K562 (cell line): ENCODE data around the gene CPTP. TPM values are rescaled to one million over a fixed set of nuclear protein-coding genes. Genes with fewer than 3 reads are reported as not detected.

Source experiments
- LARP7 ChIP-seq: fragments of 450-650 bp; IDR thresholded peaks from 2 replicates; pipeline ENCODE4 v1.6.1; 2016
- RAD21 ChIP-seq, 2 experiments: fragments of 250-450 bp in 1 of 2; fragments of 450-650 bp in 1 of 2; sonication (Bioruptor Pico) in 1 of 2; formaldehyde crosslinking in 1 of 2; IDR thresholded peaks in 1 of 2; conservative IDR thresholded peaks in 1 of 2; 2 replicates each; pipeline versions ENCODE4 v1.4.0 to v1.8.0; 2020 to 2022; ENCODE audit warnings: mild to moderate bottlenecking in 2 of 2, moderate library complexity in 1 of 2
- RB1 ChIP-seq: fragments of 450-650 bp; IDR thresholded peaks from 2 replicates; pipeline ENCODE4 v1.6.1; 2017; ENCODE audit warnings: low read depth, mild to moderate bottlenecking
- polyA plus RNA-seq, 8 experiments: library from polyadenylated mRNA; depleted of rRNA in 4 of 8; stranded (reverse) in 5 of 8; unstranded in 3 of 8; fragments of >200 nt; fragmentation: Nextera tagmentation in 2 of 8; fragmentation: Illumina TruSeq in 1 of 8; extraction: Ambion mirVana in 2 of 8; extraction: Trizol in 1 of 8; gene quantifications; 2 replicates each; pipeline versions ENCODE4 v1.2.1 to v1.2.3, GENCODE V29; 2011 to 2014; ENCODE audit warnings: inconsistent platforms in 1 of 8, missing spikeins in 1 of 8
- total RNA-seq, 7 experiments: library from RNA; depleted of rRNA in 6 of 7; stranded (reverse); fragments of >200 nt in 6 of 7; fragmentation: Illumina TruSeq in 2 of 7; extraction: Trizol in 2 of 7; gene quantifications; 2 replicates each; pipeline versions ENCODE4 v1.2.1 to v1.2.3, GENCODE V29; 2011 to 2021; ENCODE audit warnings: low replicate concordance in 1 of 7
- TF ChIP-seq, protein P1 (sequence below), 2 experiments: fragments of 450-650 bp; formaldehyde crosslinking in 1 of 2; IDR thresholded peaks; 2 replicates each; pipeline versions ENCODE4 v1.4.0 to v1.6.1; 2014 to 2020; ENCODE audit warnings: mild to moderate bottlenecking in 2 of 2, borderline replicate concordance in 1 of 2, low read depth in 1 of 2
- TF ChIP-seq, protein P2 (sequence below): sonication (generic); formaldehyde crosslinking; IDR thresholded peaks from 2 replicates; pipeline ENCODE4 v1.8.0; 2022; ENCODE audit warnings: mild to moderate bottlenecking, missing genetic modification reagents
- TF ChIP-seq, protein P3 (sequence below): sonication (generic); formaldehyde crosslinking; IDR thresholded peaks from 2 replicates; pipeline ENCODE4 v1.8.0; 2022; ENCODE audit warnings: missing genetic modification reagents, mild to moderate bottlenecking, moderate library complexity, borderline replicate concordance
- TF ChIP-seq, protein P4 (sequence below): IDR thresholded peaks from 3 replicates; pipeline ENCODE4 v1.6.1; 2011; ENCODE audit warnings: borderline replicate concordance, mild to moderate bottlenecking, moderate library complexity; ENCODE audit not compliant: insufficient read length; ENCODE audit errors: extremely low read depth

The CPTP gene
- total and polyA plus RNA-seq, 9 of the 15 experiments (the other 6 are each of a cell fraction or from before 2014, with no cell fraction given) = 0.11 to 25.8 (median 3.5) TPM

DNA sequence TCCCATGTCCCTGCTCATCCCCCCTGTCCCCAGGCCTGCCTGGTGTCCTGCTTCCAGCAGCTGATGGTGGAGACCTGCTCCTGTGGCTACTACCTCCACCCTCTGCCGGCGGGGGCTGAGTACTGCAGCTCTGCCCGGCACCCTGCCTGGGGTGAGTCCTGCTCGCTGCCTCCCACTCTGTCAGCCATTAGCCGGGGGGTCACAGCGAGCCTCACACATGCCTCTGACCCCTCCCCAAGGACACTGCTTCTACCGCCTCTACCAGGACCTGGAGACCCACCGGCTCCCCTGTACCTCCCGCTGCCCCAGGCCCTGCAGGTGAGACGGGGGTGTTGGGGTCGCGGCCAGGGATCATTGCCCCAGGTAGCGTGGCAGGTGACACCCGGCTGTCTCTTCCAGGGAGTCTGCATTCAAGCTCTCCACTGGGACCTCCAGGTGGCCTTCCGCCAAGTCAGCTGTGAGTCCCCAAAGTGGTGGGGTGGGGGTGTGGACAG lies 34.3 kb upstream of the CPTP start (continued):
- TF ChIP-seq, protein P1, sequence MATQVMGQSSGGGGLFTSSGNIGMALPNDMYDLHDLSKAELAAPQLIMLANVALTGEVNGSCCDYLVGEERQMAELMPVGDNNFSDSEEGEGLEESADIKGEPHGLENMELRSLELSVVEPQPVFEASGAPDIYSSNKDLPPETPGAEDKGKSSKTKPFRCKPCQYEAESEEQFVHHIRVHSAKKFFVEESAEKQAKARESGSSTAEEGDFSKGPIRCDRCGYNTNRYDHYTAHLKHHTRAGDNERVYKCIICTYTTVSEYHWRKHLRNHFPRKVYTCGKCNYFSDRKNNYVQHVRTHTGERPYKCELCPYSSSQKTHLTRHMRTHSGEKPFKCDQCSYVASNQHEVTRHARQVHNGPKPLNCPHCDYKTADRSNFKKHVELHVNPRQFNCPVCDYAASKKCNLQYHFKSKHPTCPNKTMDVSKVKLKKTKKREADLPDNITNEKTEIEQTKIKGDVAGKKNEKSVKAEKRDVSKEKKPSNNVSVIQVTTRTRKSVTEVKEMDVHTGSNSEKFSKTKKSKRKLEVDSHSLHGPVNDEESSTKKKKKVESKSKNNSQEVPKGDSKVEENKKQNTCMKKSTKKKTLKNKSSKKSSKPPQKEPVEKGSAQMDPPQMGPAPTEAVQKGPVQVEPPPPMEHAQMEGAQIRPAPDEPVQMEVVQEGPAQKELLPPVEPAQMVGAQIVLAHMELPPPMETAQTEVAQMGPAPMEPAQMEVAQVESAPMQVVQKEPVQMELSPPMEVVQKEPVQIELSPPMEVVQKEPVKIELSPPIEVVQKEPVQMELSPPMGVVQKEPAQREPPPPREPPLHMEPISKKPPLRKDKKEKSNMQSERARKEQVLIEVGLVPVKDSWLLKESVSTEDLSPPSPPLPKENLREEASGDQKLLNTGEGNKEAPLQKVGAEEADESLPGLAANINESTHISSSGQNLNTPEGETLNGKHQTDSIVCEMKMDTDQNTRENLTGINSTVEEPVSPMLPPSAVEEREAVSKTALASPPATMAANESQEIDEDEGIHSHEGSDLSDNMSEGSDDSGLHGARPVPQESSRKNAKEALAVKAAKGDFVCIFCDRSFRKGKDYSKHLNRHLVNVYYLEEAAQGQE (IDR thresholded peaks at IDR 0.05; ENCODE audit: borderline replicate concordance) = peak; percentile 46
- TF ChIP-seq, protein P1 (CRISPR knock-in tag; IDR thresholded peaks at IDR 0.05; ENCODE audit: low read depth) = no peak
- TF ChIP-seq, protein P2, sequence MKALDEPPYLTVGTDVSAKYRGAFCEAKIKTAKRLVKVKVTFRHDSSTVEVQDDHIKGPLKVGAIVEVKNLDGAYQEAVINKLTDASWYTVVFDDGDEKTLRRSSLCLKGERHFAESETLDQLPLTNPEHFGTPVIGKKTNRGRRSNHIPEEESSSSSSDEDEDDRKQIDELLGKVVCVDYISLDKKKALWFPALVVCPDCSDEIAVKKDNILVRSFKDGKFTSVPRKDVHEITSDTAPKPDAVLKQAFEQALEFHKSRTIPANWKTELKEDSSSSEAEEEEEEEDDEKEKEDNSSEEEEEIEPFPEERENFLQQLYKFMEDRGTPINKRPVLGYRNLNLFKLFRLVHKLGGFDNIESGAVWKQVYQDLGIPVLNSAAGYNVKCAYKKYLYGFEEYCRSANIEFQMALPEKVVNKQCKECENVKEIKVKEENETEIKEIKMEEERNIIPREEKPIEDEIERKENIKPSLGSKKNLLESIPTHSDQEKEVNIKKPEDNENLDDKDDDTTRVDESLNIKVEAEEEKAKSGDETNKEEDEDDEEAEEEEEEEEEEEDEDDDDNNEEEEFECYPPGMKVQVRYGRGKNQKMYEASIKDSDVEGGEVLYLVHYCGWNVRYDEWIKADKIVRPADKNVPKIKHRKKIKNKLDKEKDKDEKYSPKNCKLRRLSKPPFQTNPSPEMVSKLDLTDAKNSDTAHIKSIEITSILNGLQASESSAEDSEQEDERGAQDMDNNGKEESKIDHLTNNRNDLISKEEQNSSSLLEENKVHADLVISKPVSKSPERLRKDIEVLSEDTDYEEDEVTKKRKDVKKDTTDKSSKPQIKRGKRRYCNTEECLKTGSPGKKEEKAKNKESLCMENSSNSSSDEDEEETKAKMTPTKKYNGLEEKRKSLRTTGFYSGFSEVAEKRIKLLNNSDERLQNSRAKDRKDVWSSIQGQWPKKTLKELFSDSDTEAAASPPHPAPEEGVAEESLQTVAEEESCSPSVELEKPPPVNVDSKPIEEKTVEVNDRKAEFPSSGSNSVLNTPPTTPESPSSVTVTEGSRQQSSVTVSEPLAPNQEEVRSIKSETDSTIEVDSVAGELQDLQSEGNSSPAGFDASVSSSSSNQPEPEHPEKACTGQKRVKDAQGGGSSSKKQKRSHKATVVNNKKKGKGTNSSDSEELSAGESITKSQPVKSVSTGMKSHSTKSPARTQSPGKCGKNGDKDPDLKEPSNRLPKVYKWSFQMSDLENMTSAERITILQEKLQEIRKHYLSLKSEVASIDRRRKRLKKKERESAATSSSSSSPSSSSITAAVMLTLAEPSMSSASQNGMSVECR = no peak; the same call in 1 of the 2 replicates
- TF ChIP-seq, protein P3, sequence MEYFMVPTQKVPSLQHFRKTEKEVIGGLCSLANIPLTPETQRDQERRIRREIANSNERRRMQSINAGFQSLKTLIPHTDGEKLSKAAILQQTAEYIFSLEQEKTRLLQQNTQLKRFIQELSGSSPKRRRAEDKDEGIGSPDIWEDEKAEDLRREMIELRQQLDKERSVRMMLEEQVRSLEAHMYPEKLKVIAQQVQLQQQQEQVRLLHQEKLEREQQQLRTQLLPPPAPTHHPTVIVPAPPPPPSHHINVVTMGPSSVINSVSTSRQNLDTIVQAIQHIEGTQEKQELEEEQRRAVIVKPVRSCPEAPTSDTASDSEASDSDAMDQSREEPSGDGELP (CRISPR knock-in tag) = peak; percentile 92
- TF ChIP-seq, protein P4, sequence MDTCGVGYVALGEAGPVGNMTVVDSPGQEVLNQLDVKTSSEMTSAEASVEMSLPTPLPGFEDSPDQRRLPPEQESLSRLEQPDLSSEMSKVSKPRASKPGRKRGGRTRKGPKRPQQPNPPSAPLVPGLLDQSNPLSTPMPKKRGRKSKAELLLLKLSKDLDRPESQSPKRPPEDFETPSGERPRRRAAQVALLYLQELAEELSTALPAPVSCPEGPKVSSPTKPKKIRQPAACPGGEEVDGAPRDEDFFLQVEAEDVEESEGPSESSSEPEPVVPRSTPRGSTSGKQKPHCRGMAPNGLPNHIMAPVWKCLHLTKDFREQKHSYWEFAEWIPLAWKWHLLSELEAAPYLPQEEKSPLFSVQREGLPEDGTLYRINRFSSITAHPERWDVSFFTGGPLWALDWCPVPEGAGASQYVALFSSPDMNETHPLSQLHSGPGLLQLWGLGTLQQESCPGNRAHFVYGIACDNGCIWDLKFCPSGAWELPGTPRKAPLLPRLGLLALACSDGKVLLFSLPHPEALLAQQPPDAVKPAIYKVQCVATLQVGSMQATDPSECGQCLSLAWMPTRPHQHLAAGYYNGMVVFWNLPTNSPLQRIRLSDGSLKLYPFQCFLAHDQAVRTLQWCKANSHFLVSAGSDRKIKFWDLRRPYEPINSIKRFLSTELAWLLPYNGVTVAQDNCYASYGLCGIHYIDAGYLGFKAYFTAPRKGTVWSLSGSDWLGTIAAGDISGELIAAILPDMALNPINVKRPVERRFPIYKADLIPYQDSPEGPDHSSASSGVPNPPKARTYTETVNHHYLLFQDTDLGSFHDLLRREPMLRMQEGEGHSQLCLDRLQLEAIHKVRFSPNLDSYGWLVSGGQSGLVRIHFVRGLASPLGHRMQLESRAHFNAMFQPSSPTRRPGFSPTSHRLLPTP = no peak
- no peak for TF ChIP-seq LARP7
- 0 out of 2 replicates have a peak, but pooled peaks have one; percentile 34 for TF ChIP-seq RB1
- TF ChIP-seq RAD21 (CRISPR knock-in tag; conservative IDR thresholded peaks at IDR 0.05 in 1 of 2, IDR thresholded peaks at IDR 0.05 in 1 of 2) = peak; percentile 40 to 72; a peak in 3 of 4 replicates
